RWPE1 (cell line): ENCODE measurements around the gene TRPC6.
"Not testable (repeated sequence)": the region's sequence is repeated elsewhere in the genome, so short reads cannot be mapped to it uniquely, and the experiment has no call there.

Experiments used
- CTCF ChIA-PET: fragments of 350-600 bp; sonication (Branson Sonifier 250); formaldehyde crosslinking; extraction: SDS; loops from one replicate; lab custom pipeline; 2021; lab: Yijun Ruan, JAX
- POLR2A ChIA-PET: fragments of 400-600 bp; formaldehyde crosslinking; extraction: SDS; loops from one replicate; lab custom pipeline; 2020; ENCODE audit warnings: antibody characterized with exemption; ENCODE audit not compliant: low non-redundant PET; lab: Yijun Ruan, JAX
- DNase-seq: peaks from one replicate; pipeline ENCODE4 v3.0.0; 2012; ENCODE audit warnings: low spot score
- H3K27ac ChIP-seq: fragments of 450-650 bp; 2 replicates; pipeline ENCODE4 v1.5.1; 2017
- TF ChIP-seq, protein P1 (sequence below): fragments of 450-650 bp; conservative IDR thresholded peaks from 2 replicates; pipeline ENCODE4 v1.5.1; 2017; ENCODE audit warnings: low read depth, mild to moderate bottlenecking

TRPC6 gene

DNA sequence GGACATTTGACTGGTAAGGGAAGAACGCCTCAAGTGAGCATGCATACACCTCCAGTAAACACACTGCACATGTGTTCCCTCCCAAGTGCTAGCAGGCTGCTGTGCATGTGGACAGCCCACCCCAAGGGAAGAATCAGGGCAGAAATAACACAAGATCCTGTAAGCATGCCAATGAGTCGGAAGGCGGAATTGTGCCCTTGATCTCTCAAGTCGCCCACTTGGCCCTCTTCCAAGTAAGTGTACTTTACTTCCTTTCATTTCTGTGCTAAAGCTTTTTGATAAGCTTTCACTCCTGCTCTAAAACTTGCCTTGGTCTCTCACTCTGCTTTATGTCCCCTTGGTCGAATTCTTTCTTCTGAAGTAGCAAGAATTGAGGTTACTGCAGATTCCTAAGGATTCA lies 139.6 kb downstream of the TRPC6 start:
- H3K27ac ChIP-seq: no peak overlapping the region
- POLR2A ChIA-PET: no interaction called here
- DNase-seq: no peak
- CTCF ChIA-PET: no interaction called here
- TF ChIP-seq, protein P1, sequence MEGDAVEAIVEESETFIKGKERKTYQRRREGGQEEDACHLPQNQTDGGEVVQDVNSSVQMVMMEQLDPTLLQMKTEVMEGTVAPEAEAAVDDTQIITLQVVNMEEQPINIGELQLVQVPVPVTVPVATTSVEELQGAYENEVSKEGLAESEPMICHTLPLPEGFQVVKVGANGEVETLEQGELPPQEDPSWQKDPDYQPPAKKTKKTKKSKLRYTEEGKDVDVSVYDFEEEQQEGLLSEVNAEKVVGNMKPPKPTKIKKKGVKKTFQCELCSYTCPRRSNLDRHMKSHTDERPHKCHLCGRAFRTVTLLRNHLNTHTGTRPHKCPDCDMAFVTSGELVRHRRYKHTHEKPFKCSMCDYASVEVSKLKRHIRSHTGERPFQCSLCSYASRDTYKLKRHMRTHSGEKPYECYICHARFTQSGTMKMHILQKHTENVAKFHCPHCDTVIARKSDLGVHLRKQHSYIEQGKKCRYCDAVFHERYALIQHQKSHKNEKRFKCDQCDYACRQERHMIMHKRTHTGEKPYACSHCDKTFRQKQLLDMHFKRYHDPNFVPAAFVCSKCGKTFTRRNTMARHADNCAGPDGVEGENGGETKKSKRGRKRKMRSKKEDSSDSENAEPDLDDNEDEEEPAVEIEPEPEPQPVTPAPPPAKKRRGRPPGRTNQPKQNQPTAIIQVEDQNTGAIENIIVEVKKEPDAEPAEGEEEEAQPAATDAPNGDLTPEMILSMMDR: no peak

DNA sequence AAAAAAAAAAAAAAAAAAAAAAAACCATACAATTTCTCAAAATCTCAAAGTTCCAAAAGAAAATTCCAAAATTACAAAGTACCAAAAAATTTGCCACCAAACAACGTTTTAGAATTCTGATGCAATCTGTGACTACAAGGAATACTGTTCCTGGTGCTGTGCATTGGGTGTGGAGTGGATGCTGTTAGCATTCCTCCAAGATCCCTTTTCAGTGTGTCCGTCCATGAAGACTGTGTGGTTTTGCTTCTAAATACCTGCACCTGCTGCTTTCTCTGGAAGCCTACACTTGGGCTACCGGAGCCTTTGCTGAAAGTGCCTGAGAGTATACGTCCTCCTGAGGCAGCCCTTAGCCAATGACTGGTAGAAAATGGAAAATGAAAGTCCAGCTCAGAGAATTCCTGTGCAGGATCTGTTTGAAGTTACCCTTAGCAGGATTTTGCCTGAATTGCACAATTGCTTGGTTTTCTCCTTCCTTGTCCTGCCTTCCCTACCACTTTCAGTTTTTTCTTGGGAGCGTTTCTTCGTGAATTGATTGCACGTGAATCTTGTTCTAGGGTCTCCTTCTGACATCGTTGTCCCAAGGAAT lies 140.8 kb downstream of the TRPC6 start:
- POLR2A ChIA-PET: no interaction called here
- CTCF ChIA-PET: no interaction called here
- no peak for DNase-seq
- TF ChIP-seq, protein P1: no peak
- no peak overlapping the region for H3K27ac ChIP-seq

DNA sequence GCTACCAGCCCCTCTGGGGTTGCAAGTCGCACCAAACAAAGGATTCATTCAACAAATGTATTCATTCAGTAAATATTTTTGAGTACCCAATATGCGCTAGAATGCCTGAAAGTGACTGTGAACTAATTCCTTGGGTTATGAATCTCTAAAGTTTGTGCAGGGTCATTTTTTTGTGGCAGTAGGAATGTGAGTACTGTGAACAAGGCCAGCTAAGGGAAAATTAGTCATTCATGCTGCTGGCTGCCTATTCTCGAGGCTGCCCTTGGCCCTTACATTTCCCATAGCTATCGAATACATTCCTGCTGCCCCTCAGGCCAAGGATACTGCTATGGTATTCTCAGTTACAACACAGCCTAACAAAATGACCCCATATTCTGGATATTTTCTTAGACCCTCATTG lies 141.6 kb downstream of the TRPC6 start:
- DNase-seq: no peak
- H3K27ac ChIP-seq: no peak overlapping the region
- ChIA-PET POLR2A (no interaction called here), CTCF (no interaction called here)
- TF ChIP-seq, protein P1: no peak

DNA sequence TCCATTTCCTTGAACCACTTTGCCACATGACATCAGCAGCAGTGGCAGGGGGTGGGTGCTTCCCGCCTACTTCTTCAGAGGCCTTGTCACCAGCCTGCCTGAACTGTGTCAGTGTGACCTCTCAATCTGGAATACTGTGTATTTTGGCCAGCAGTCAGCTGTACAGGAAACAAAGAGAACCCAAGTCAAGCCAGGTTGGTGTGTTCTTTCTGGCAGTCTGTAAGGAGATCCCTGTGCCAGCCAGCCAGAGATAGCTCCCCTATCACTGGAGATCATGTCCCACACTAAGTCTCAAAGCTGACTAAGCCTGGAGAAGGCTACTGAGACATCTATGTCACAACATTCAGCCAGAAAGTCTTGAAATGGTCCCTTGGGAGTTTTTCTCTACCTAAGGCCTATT lies 142.1 kb downstream of the TRPC6 start:
- no peak for DNase-seq
- no peak overlapping the region for H3K27ac ChIP-seq
- TF ChIP-seq, protein P1: no peak
- ChIA-PET POLR2A (no interaction called here), CTCF (no interaction called here)

DNA sequence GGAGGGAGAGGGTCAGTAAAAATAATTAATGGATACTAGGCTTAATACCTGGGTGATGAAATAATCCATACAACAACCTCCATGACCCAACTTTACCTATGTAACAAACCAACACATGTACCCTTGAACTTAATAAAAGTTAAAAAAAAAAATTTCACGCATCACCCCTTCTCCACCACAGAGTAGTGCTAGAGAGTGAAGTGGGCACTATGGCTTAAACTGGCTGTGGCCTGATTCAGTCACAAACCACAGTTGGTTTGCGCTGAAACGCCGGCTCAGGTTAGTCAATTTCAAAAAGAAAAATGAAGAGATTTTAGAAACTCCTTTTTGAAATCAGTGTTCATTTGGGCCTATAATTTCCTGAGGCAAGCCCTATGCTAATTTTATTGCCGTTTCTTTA lies 144.3 kb downstream of the TRPC6 start:
- ChIA-PET POLR2A (no interaction called here), CTCF (interaction anchor here (0.6 kb wide), 1 partner anchor 474 kb away, joined by 3 read pairs; no protein-coding TSS in a partner anchor)
- H3K27ac ChIP-seq: no peak overlapping the region
- DNase-seq: no peak
- TF ChIP-seq, protein P1: no peak

DNA sequence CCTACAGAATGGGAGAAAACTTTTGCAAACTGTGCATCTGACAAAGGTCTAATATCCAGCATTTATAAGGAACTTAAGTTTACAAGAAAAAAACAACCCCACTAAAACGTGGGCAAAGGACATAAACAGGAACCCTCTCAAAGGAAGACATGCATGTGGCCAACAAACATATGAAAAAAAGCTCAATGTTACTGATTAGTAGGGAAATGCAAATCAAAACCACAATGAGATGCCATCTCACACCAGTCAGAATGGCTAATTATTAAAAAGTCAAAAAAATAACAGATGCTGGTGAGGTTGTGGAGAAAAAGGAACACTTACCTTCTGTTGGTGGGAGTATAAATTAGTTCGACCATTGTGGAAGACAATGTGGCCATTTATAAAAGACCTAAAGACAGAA lies 145.1 kb downstream of the TRPC6 start:
- POLR2A ChIA-PET, DNase-seq, CTCF ChIA-PET, H3K27ac ChIP-seq: not testable (repeated sequence)

DNA sequence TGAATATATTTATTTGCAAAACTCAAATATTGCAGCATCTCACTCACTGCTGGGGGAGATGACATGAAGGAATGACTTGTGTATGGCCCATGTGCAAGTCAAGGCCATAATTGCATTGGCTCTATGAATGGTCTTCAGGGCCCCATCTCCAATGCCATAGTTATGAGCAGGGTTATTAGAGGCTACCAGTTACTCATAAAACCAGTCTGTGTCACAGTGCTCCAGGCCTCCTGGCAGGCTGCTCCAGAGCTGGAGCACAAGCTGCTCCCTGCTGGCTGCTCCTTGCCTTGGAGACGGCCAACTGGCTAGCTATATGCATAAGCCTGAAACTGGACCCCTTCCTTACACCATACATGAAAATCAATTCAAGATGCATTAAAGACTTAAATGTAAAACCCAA lies 145.7 kb downstream of the TRPC6 start:
- no peak overlapping the region for H3K27ac ChIP-seq
- TF ChIP-seq, protein P1: no peak
- ChIA-PET CTCF (no interaction called here), POLR2A (no interaction called here)
- no peak for DNase-seq
